A549 (cell line): ENCODE measurements around the gene PHLDA1.

Source experiments
- JUN ChIP-seq, 2 experiments: fragments of >200 bp; sonication (Bioruptor Twin); formaldehyde crosslinking; IDR thresholded peaks; 2 replicates in 1 of 2; 3 replicates in 1 of 2; pipeline ENCODE4 v1.6.1; 2016 to 2017
- JUNB ChIP-seq: fragments of >200 bp; sonication (Bioruptor Twin); formaldehyde crosslinking; IDR thresholded peaks from 2 replicates; pipeline ENCODE4 v1.6.1; 2016
- POLR2AphosphoS2 ChIP-seq: conservative IDR thresholded peaks from 2 replicates; pipeline ENCODE4 v1.6.1; 2012; ENCODE audit warnings: low read length, improper control_type of control experiment, inconsistent platforms
- ZSCAN20 ChIP-seq: fragments of 250-450 bp; sonication (Bioruptor Pico); IDR thresholded peaks from 2 replicates; pipeline ENCODE4 v1.8.0; 2022; ENCODE audit warnings: mild to moderate bottlenecking, moderate library complexity
- TF ChIP-seq, protein P1 (sequence below): fragments of >200 bp; sonication (Bioruptor Twin); formaldehyde crosslinking; IDR thresholded peaks from 3 replicates; pipeline ENCODE4 v1.5.1; 2016

DNA sequence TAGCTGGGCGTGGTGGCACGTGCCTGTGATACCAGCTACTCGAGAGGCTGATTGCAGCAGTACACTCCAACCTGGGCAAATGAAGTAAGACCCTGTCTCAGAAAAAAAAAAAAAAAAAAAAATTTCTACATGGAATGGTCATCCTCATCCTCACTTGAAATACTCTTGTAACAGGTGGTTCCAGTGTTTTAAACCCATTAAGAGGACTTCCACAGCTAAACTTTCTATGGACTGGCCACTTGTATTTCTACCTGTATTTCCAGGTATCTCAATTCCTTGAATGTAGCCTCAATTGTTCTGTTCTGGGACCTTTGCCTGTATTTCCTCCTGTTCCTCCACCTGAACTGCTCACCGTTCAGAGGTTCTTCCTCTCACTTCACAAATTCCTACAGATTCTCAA, 11.8 kb upstream of the PHLDA1 start:
- TF ChIP-seq ZSCAN20 (CRISPR knock-in tag) = no peak
- no peak for TF ChIP-seq POLR2AphosphoS2
- TF ChIP-seq JUNB = no peak
- TF ChIP-seq JUN (IDR thresholded peaks at IDR 0.05) = no peak
- TF ChIP-seq, protein P1, sequence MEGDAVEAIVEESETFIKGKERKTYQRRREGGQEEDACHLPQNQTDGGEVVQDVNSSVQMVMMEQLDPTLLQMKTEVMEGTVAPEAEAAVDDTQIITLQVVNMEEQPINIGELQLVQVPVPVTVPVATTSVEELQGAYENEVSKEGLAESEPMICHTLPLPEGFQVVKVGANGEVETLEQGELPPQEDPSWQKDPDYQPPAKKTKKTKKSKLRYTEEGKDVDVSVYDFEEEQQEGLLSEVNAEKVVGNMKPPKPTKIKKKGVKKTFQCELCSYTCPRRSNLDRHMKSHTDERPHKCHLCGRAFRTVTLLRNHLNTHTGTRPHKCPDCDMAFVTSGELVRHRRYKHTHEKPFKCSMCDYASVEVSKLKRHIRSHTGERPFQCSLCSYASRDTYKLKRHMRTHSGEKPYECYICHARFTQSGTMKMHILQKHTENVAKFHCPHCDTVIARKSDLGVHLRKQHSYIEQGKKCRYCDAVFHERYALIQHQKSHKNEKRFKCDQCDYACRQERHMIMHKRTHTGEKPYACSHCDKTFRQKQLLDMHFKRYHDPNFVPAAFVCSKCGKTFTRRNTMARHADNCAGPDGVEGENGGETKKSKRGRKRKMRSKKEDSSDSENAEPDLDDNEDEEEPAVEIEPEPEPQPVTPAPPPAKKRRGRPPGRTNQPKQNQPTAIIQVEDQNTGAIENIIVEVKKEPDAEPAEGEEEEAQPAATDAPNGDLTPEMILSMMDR = no peak
